Natural killer cell (primary cell): ENCODE results near the gene FREM1. TPM values are rescaled to one million over a fixed set of nuclear protein-coding genes. Genes with fewer than 3 reads are reported as not detected.
A peak's percentile ranks its signal among the peaks of the same experiment; 100 is the strongest.

ENCODE experiments used
- ATAC-seq, 3 donors: fragments of 150-1000 bp in 2 of 3; fragments of 200-7000 bp in 1 of 3; cut with Tn5 transposase; 1 replicate in 1 of 3; 2 replicates in 2 of 3; pipeline ENCODE4 v1.10.0; 2021; ENCODE audit warnings: mild to moderate bottlenecking in 2 of 3, moderate library complexity in 2 of 3
- DNase-seq, 2 donors: peaks; one replicate each; pipeline versions ENCODE4 v3.0.0 to v3.0.0-alpha.2; 2013 to 2021; ENCODE audit warnings: mixed read lengths in 1 of 2
- H3K27ac ChIP-seq: one replicate; pipeline ENCODE4 v1.5.1; 2013; ENCODE audit warnings: mild to moderate bottlenecking, low read length
- H3K27me3 ChIP-seq: one replicate; pipeline ENCODE4 v1.6.1; 2013; ENCODE audit warnings: low read length; ENCODE audit not compliant: control insufficient read depth, insufficient read depth
- H3K36me3 ChIP-seq: one replicate; pipeline ENCODE4 v1.6.1; 2013; ENCODE audit warnings: low read length; ENCODE audit not compliant: control insufficient read depth, insufficient read depth
- H3K4me1 ChIP-seq: one replicate; pipeline ENCODE4 v1.6.1; 2013; ENCODE audit warnings: low read length; ENCODE audit not compliant: control insufficient read depth, insufficient read depth
- H3K4me3 ChIP-seq: one replicate; pipeline ENCODE4 v1.5.1; 2013; ENCODE audit warnings: low read length
- H3K9me3 ChIP-seq: one replicate; pipeline ENCODE4 v1.6.1; 2013; ENCODE audit warnings: low read length; ENCODE audit not compliant: control insufficient read depth, insufficient read depth
- H3K27ac Mint-ChIP-seq, 2 donors: one replicate each; pipeline ENCODE4 v1.8.0; 2022; ENCODE audit warnings: mild to moderate bottlenecking in 2 of 2, mixed read lengths in 2 of 2, moderate library complexity in 1 of 2
- H3K27me3 Mint-ChIP-seq, 2 donors: one replicate each; pipeline ENCODE4 v1.8.0; 2022; ENCODE audit warnings: low read depth in 2 of 2, mixed read lengths in 2 of 2
- H3K36me3 Mint-ChIP-seq: one replicate; pipeline ENCODE4 v1.8.0; 2022; ENCODE audit warnings: mixed read lengths
- H3K4me1 Mint-ChIP-seq, 2 donors: one replicate each; pipeline ENCODE4 v1.8.0; 2022; ENCODE audit warnings: mixed read lengths in 2 of 2
- H3K4me3 Mint-ChIP-seq: one replicate; pipeline ENCODE4 v1.8.0; 2022; ENCODE audit warnings: mild to moderate bottlenecking, moderate library complexity, mixed read lengths
- H3K9me3 Mint-ChIP-seq, 2 donors: one replicate each; pipeline ENCODE4 v1.8.0; 2022; ENCODE audit warnings: mixed read lengths in 2 of 2
- WGBS: methylation state at CpG from one replicate; pipeline ENCODE4 v1.1.7; 2013; ENCODE audit warnings: missing lambda C conversion rate; ENCODE audit not compliant: insufficient coverage; 5-methylcytosine and 5-hydroxymethylcytosine counted together
- intact Hi-C: fragments of 100-400 bp; cut with micrococcal nuclease; formaldehyde crosslinking; loops from one replicate; pipeline ENCODE4 v1.14.2; 2022
- total RNA-seq, 4 donors: library from RNA; stranded (reverse); fragments of 120-200 nt in 1 of 4; gene quantifications; one replicate each; pipeline versions ENCODE4 v1.2.3 to v1.2.4, GENCODE V29; 2013 to 2022
- TF ChIP-seq, protein P1 (sequence below): fragments of 200-600 bp; IDR thresholded peaks from one replicate; pipeline ENCODE4 v1.8.0; 2022; ENCODE audit warnings: antibody characterized with exemption

Gene FREM1
- total RNA-seq, 3 donors from 2014 or later (not counting 1 experiment from before 2014, with no cell fraction given), result 0.05 TPM; not detected in 2

DNA sequence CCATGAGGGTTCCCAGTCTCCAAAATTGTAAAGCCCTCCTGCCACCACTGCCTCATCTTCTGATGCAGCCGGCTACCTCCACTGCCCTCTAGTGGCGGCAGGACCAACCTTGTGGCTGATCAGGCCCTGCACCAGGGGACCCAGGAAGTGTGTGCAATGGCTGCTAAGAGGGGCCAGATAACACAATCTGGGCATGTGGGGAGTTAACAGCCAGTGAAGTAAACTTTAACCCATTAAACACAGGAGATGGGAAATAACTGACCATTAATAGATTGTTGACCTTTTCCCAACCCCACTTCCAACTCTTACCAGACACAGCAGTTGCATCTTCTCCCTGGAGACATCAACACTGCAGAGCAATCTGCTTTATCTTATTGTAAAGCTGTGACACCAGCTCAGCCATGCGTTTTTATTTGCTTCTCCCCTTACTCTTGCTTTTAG is 63.3 kb downstream of the FREM1 start:
- ATAC-seq (peak in 1 of 3 donors; percentile 58), DNase-seq (peak in 1 of 2 donors; percentile 50)
- H3K4me3 Mint-ChIP-seq, result no peak overlapping the region
- H3K4me1 ChIP-seq, result no peaks in the 10 kb centered on the region
- no peaks in the 10 kb centered on the region for H3K36me3 Mint-ChIP-seq
- 48% methylated on average over 2 of the region's 3 CpGs for WGBS
- H3K9me3 ChIP-seq, result no peaks in the 10 kb centered on the region
- peaks cover 0 to 5% of the 10 kb centered on the region in 2 donors for H3K27me3 Mint-ChIP-seq
- H3K27me3 ChIP-seq, result no peaks in the 10 kb centered on the region
- peaks cover 0 to 4% of the 10 kb centered on the region in 2 donors for H3K9me3 Mint-ChIP-seq
- intact Hi-C loops, result no loop called here
- H3K27ac ChIP-seq, result no peak overlapping the region
- H3K4me1 Mint-ChIP-seq, result no peaks in the 10 kb centered on the region
- no peaks in the 10 kb centered on the region for H3K36me3 ChIP-seq
- H3K27ac Mint-ChIP-seq, result no peak overlapping the region
- no peak overlapping the region for H3K4me3 ChIP-seq
- TF ChIP-seq, protein P1, sequence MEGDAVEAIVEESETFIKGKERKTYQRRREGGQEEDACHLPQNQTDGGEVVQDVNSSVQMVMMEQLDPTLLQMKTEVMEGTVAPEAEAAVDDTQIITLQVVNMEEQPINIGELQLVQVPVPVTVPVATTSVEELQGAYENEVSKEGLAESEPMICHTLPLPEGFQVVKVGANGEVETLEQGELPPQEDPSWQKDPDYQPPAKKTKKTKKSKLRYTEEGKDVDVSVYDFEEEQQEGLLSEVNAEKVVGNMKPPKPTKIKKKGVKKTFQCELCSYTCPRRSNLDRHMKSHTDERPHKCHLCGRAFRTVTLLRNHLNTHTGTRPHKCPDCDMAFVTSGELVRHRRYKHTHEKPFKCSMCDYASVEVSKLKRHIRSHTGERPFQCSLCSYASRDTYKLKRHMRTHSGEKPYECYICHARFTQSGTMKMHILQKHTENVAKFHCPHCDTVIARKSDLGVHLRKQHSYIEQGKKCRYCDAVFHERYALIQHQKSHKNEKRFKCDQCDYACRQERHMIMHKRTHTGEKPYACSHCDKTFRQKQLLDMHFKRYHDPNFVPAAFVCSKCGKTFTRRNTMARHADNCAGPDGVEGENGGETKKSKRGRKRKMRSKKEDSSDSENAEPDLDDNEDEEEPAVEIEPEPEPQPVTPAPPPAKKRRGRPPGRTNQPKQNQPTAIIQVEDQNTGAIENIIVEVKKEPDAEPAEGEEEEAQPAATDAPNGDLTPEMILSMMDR, result peak; percentile 42

DNA sequence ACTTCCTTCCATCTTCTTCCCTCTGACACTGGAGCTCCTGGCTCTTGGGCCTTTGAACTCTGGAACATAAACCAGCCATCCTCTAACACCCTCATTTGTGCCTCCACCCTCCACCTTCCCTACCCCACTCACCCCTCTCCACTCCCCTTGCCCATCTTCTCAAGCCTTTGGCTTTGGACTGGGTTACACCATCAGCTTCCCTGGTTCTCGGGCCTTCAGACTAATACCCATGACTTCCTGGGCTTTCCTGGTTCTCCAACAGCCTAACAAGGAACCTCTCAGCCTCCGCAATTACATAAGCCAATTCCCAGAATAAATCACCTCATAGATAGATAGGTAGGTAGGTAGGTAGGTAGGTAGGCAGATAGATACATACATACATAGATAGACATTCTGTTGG is 67.1 kb downstream of the FREM1 start:
- H3K4me3 Mint-ChIP-seq, result no peak overlapping the region
- 71% methylated on average over 1 of the region's 2 CpGs for WGBS

DNA sequence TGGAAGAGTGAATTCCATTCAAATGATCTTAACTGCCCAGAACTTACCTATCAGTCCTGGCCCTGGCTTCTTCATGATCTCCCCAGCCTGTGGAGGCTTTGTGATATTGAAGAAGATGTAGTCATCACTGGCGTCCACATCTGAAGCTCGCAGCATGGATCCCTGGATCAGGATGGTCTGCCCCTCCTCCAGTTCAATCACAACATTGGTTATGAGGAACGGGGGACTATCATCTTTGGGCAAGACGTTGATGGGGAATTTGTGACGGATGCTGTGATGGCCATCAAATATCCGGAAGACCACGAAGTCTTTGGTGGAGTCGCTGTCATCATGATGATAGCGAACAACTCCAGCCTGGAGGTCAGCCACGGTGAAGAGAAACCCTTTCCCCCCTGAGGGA is 68.0 kb downstream of the FREM1 start:
- WGBS, result 96% methylated on average over 10 of the region's 10 CpGs

More for the DNA sequence above, 67.1 kb downstream of the FREM1 start:
- DNase-seq (no peak), ATAC-seq (no peak)
- H3K36me3 Mint-ChIP-seq, result no peaks in the 10 kb centered on the region
- no peak overlapping the region for H3K4me3 ChIP-seq
- intact Hi-C loops, result no loop called here
- no peaks in the 10 kb centered on the region for H3K9me3 ChIP-seq
- H3K27me3 Mint-ChIP-seq, result no peaks in the 10 kb centered on the region
- TF ChIP-seq, protein P1, result no peak
- no peak overlapping the region for H3K27ac Mint-ChIP-seq
- H3K9me3 Mint-ChIP-seq, result peaks cover 2 to 8% of the 10 kb centered on the region in 2 donors
- no peaks in the 10 kb centered on the region for H3K4me1 Mint-ChIP-seq
- H3K4me1 ChIP-seq, result no peaks in the 10 kb centered on the region
- H3K27ac ChIP-seq, result no peak overlapping the region
- H3K27me3 ChIP-seq, result no peaks in the 10 kb centered on the region
- no peaks in the 10 kb centered on the region for H3K36me3 ChIP-seq

More for the DNA sequence above, 68.0 kb downstream of the FREM1 start:
- Mint-ChIP-seq H3K4me3 (no peak overlapping the region), H3K4me1 (no peaks in the 10 kb centered on the region), H3K36me3 (no peaks in the 10 kb centered on the region), H3K27ac (no peak overlapping the region), H3K9me3 (peaks cover 2 to 5% of the 10 kb centered on the region in 2 donors), H3K27me3 (peaks cover 0 to 1% of the 10 kb centered on the region in 2 donors)
- no peak for DNase-seq
- Histone ChIP-seq H3K4me3 (no peak overlapping the region), H3K9me3 (no peaks in the 10 kb centered on the region), H3K27ac (no peak overlapping the region), H3K27me3 (no peaks in the 10 kb centered on the region), H3K4me1 (no peaks in the 10 kb centered on the region), H3K36me3 (no peaks in the 10 kb centered on the region)
- TF ChIP-seq, protein P1, result no peak
- ATAC-seq, result no peak
- intact Hi-C loops, result no loop called here
